ENCODE measurements around the gene CLCN1.

Gene CLCN1

DNA sequence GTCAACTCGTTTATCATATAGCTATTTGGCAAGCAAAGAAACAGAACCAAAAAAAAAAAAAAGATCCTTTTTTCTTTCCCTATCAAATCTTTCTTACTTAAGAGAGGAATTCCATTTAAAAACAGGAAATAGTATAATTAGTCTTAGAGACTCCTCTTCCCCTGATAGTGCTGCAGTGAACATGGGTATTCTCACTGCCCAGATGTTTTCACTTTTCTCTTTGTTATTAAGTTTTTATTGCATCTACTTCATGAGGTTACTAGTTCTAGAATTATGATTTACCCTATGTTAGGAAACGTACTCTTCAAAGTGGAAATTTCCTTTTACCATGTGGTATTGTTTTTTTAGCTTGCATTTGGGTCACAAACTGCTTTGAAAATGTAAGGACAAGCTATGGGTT lies 19.2 kb upstream of the CLCN1 start:
- no peak for DNase-seq

DNA sequence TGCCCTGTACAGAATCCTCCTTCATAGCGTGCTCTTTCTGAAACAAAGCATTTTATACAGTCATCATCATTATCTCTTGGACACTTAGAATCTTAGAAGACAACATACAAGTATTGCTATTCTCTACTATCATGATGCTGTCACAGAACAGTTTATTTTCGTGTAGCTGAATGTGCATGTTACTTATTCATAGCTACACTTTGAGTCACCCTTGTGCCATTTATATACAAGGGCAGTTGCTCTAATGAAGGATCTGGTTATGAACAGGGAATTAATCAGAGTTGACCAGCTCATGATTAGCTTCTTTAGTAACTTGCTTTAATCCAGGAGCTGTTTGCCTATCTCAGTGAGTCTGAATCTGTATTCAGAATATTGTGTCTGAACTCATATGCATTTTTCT lies 16.6 kb upstream of the CLCN1 start:
- DNase-seq: no peak

DNA sequence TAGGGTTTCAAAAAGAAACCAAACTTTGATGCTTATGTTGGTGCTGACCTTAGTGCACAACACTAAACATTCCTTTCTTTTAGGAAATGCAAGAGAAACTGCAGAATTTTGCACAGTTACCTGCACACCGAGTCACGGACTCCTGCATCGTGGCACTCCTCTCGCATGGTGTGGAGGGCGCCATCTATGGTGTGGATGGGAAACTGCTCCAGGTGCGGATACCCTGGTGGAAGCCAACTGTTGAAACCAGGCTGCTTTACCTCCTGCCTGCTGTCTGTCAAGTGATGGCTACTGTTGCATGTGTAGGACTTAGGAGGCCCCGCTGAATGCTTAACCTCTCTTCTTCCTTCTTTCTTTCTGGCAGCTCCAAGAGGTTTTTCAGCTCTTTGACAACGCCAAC lies 16.1 kb upstream of the CLCN1 start:
- DNase-seq: no peak

DNA sequence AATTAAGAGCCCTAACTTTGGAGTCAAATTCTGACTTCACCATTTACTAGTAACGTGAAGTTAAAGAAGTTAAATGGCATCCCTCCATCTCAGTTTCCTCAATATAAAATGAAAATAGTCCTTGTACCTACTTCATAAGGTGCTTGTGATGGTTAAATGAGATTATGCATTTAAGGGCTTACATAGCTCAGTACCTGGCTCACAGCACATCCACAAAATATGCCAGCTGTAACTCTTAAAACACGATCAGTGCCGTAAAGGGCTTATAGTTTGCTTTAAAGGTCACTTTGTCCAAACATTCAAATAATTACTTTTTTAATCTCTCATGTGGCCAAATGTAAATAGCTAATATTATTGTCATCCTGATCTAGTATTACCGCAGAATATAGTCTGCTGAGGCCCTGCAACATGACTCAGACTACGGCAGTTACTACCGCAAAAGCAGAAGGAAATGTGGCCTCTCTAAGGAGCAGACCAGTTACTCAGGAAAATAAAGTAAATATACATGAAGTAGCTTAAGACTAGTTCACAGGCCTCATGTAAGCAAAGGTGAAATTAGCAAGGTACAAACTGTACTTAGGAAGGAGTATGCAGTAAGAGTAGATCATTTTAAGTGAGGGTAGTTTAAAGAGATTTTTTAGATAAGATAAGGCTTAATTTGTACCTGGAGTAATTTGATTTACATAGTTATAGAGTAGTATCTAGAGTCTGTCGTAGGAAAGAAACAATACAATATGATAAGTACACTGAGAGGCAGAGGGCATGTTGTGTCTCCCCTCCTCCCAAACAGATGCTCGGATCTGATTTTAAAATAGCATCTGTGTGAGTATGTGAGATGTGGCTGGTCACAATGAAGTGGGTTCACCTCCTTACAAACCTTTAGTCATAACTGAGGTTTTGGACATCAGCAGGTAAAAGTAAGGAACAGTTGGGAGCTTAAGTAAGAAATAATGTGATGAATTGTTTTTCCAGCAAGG lies 14.7 kb upstream of the CLCN1 start:
- no peak for DNase-seq

DNA sequence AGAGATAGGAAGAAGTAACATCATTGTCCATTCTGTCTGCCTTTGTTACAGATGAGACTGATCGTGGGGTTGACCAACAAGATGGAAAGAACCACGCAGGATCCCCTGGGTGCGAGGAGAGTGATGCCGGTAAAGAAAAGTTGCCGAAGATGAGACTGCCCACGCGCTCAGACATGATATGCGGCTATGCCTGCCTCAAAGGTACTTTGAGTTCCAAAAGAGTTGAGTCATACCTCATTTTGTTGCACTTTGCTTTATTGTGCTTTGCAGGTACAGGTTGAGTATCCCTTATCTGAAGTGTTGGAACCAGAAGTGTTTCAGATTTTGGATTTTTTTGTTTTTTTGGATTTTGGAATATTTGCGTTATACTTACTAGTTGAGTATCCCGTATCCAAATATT lies 12.2 kb upstream of the CLCN1 start:
- no peak for DNase-seq

DNA sequence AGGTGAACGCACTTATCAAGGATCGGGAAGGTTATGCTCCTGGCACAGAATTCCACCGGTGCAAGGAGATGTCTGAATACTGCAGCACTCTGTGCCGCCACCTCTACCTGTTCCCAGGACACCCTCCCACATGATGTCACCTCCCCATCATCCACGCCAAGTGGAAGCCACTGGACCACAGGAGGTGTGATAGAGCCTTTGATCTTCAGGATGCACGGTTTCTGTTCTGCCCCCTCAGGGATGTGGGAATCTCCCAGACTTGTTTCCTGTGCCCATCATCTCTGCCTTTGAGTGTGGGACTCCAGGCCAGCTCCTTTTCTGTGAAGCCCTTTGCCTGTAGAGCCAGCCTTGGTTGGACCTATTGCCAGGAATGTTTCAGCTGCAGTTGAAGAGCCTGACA lies 11.0 kb upstream of the CLCN1 start:
- DNase-seq: no peak

DNA sequence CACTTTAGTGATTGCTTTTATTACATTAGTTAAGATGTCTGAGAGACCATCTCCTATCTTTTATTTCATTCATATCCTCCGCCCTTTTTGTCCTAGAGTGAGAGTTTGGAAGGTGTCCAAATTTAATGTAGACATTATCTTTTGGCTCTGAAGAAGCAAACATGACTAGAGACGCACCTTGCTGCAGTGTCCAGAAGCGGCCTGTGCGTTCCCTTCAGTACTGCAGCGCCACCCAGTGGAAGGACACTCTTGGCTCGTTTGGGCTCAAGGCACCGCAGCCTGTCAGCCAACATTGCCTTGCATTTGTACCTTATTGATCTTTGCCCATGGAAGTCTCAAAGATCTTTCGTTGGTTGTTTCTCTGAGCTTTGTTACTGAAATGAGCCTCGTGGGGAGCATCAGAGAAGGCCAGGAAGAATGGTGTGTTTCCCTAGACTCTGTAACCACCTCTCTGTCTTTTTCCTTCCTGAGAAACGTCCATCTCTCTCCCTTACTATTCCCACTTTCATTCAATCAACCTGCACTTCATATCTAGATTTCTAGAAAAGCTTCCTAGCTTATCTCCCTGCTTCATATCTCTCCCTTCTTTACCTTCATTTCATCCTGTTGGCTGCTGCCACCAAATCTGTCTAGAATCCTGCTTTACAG lies 10.4 kb upstream of the CLCN1 start:
- DNase-seq: no peak

DNA sequence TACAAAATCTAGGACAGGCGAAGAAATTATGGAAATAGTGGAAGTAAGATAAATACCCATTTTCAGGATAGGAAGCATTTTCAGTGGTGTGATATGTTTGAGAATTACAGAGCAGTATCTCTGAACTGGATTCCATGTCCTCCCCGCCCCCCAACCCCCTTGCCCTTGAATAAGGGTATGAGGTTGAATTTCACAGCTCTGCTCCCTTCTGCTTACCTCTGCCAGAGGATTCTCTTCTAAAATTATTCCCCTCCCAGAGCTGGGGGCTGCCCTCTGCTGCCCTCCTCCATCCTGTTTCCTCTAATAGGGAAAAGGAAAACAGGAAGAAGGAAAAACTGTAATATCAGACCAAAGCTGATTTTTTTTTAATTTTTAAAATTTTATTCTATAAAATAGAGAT lies 7.3 kb upstream of the CLCN1 start:
- no peak for DNase-seq

DNA sequence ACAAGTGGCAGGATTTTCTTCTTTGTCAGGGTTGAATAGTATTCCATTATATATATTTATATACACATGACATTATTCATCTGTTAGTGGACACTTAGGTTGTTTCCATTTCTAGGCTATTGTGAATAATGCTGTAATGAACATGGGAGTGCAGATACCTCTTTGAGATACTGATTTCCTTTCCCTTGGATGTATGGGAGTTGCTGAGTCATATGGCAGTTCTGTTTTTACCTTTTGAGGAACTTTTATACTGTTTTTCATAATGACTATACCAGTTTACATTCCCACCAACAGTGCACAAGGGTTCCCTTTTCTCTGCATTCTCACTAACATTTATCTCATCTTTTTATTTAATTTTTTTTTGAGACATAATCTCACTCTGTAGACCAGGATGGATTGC lies 1.8 kb upstream of the CLCN1 start:
- no peak for DNase-seq

DNA sequence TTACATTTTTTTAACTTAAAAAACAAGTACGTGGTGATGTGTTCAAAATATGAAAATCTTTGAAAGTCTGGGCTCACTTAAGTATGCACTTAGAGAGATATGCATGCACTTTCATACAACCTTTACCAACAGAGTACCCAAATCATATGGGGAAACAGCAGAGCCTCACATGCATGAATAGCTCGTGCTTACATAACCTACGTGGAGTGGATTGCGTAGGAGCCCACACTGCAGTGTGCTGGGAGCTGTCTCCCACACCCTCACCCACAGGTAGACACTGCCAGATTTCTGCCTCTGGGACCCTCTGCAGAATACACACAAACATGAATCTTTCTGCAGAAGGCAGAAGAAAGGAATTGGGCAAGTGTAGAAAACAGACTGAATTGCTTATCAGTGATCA lies 581 bp downstream of the CLCN1 start:
- DNase-seq: no peak

DNA sequence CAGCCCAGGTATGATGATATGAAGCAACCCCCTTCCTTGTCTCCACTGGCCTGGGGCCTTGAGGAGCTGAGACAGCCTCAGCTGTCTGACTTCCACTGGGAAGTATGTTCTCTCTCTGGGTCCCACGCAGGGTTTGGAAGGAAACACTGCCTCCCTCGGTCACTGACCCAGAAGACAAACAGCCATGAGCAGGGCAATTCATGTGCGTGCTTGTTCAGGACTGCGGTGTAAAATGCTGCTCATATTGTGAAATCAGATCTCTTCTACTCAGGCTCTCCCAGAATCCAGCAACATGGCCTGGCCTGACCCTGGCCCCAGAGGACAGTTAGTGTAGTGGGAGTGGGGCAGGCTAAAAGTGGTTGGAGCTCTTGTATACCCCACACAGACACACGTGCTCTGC lies 2.8 kb downstream of the CLCN1 start:
- DNase-seq: no peak

DNA sequence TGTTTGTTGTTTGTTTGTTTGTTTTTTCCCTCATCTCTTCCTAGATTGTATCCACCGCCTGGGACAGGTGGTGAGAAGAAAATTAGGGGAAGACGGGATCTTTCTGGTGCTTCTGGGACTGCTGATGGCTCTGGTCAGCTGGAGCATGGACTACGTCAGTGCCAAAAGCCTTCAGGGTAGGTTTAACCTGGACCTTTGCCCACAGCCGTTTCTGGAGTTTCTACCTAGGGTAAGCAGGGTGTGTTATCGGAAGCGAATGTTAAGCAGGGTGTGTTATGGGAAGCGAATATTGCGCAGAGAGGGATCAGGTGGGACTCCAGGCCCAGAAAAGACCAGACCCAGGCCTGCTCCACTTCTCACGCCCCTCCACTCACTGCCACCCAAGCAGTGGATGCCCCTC lies 4.7 kb downstream of the CLCN1 start:
- DNase-seq: no peak

DNA sequence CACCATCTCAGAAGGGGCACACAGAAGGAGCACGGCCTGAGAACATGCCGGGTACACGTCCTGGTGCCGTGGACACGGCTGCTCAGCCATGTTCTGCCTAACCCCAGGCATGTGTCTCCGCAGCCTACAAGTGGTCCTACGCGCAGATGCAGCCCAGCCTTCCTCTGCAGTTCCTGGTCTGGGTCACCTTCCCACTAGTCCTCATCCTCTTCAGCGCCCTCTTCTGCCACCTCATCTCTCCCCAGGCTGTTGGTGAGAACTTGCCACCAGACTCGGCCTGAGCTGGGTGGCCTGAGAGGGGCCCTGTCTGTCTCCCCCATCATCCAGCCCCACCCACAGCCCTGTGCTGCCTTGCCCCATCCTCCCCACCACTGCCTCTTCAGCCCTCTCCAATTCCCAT lies 5.3 kb downstream of the CLCN1 start:
- no peak for DNase-seq

DNA sequence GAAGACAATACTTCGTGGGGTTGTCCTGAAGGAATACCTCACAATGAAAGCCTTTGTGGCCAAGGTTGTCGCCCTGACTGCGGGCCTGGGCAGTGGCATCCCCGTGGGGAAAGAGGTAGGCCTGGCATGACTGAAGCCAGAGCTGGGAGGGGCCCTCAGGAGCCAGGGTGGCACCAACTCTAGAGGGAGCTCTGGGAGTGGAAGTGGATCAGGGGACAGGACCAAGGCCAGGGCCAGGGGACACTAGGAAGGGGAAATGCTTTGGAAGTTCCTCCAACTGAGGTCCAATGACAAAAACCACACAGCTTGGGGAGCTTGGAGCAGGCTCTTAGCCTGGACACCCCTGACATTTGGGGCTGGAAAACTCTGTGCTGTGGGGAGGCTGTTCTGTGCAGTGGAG lies 5.8 kb downstream of the CLCN1 start:
- no peak for DNase-seq

DNA sequence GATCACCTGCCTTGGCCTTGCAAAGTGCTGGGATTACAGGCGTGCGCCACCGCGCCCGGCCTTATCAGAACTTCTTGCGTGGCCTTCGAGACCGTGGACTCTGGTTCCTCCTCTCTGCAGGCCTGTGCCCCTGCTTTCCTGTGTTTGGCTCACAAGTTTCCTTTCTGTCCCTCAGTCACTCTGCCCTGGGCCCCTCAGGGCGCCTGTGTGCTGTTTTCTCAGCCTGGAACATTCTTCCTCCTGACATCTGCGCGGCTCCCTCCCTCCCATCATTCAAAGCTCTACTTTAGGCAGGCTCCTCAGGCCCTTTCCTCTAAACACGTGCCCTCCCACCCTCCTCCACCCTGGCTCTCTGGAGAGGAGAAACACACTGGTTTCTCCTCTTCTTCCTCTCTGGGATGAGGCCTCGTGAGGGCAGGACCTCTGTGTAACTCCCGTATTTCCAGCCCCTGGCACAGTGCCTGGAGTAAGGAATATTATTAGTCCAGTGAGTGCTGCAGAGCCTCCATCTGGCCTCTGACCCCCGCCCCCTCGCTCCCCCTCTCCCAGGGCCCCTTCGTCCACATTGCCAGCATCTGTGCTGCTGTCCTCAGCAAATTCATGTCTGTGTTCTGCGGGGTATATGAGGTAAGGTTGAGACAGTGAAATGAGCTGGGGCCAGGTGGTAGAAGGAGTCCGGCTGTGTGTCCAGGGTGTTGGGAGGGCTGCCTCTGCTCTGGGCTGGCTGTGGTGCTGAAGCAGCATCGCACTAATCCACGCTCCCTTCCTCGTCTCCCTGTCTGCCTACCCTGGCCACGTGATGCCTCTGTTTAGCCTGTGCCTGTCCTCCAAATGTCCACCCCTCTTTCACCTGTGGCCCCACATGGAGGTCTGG lies 7.1 kb downstream of the CLCN1 start:
- peak; percentile 43 for DNase-seq

DNA sequence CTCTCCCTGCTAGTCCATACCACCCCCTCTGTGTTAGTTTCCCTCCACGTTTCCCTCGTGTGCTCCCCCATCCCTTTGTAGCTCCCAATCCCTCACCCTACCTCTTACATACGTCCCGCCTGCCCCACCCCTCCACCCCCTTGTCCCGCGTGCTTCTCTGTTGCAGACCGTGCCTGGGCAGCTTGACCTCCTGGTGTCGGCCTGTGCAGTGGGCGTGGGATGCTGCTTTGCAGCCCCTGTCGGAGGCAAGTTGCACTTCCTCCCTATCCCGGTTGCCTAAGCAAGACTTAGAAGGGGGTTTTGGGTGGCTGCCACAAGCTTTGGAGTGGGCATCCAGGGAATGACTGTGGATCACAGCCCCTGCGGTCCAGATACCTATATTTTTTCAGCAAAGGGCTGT lies 7.7 kb downstream of the CLCN1 start:
- DNase-seq: no peak

DNA sequence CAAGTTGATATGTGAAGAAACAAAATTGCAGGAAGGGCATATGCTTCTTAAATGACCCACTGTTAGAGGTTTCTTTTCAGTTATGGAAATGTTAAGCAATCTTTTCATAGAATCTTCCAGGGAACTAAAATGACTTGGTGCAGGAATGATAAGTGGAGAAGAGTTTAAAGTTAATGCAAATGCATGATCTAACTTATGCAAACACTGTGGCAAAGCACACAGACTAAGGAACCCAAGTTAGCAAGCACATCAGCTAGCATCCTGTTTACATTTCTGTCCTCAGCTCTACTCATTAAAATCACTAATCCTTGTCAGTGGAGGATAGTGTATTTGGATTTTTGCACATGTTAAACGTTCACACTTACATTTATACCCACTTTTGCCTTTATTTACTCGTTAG lies 9.3 kb downstream of the CLCN1 start:
- no peak for DNase-seq

DNA sequence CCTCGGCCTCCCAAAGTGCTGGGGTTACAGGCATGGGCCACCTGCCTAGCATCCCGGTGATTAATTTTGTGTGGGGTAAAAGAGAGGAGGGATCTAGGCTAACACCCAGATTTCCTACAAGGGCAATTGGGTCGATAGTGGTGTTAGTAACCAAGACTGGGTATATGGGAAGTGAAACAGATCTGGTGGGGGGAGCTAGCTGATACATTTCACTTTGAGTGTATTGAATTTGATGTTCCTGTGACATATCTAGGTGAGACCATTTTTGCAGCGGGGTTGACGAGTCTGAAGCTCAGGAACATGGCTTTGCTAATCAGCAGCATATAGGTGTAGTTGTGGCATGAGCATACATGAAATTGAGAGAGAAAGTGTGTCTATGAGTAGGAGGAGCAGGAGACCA lies 12.0 kb downstream of the CLCN1 start:
- no peak for DNase-seq

DNA sequence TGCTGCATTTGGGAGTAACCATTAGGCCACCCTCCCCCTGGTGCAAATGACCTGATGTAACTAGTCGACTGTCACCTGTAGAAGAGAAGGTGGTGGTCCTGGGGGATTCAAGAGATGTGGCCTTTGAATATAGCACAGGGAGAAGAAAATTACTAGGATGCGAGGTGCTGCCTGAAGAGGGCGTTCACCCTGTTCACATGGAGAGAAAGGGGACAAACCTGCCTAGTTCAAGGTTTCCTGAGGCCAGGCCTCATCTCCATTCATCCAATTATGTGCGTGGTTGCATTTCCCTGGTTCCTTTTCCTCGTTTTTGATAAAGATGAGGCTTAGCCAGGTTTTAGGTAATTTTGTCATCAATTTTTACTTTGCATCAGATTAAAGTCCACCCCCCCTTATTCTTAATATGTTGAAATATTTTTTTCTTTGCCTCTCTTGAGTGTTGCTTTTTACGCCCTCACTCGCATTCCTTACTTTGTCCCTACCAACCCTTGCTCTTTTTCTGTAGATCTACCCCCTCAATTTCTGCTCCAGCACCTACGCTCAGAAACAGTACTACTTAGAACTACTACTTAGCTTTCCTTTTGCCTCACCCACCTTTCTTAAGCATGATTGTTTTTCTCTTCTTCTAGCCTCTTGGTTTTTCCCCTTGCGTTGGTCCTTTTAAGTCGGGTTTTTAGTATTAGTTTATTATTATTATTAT lies 13.7 kb downstream of the CLCN1 start:
- no peak for DNase-seq

DNA sequence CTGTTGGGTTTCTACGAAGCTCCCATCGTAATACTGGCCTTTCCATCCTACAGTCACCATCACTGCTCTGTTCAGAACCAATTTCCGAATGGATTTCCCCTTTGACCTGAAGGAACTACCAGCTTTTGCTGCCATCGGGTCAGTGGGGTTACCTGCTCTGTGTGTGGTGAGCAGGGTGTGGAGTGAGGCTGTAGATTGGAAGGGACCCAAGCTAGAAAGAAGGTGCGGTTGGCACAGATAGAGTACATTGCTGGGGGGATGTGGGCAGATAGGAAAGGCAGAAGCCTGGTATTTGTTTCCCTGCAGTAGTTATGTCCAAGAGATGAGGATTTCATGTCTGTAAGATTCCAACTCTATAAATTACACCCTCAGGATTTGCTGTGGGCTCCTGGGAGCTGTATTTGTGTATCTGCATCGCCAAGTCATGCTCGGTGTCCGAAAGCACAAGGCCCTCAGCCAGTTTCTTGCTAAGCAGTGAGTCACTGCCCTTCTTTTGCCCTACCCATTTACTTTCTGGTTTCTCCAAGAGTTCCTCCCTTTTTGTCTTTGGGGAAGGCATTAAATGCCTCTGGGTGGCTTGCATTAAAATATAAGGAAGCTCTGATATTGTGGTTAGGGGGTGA lies 15.4 kb downstream of the CLCN1 start:
- DNase-seq: no peak

DNA sequence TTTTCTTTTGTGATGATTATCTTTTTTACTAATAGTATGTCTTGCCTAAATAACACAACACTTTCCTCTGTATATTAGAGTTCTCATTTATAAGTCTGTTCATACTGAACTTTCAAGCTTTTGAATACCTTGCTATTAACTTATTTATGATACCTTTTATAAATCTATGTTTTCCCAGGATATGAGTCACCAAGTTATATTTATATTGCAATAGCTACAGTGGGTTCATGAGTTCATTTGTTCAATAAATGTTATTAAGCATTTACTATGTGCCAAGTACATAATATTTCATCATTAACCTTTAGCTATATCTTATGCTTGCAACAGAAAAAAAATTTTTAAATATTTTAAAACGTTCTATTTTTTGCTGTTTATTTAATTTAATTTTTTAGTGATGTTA lies 18.3 kb downstream of the CLCN1 start:
- no peak for DNase-seq

DNA sequence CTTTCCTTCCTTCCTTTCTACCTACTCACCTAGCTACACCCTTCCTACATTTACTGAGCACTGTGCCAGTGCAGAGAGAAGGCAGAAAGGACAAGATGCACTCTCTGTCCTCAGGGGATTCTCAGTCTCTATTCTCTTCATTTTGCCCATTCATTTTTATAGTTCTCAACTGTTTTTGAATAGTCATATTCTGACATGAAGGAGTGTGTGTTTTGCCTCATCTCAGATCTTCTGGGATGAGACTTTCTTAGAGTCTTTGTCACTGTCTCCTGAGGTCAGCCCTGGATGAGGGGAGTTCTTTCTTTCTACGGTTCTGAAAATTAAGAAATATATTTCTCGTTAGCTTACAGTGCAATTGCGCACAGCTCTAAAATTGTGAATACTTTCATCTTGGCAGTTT lies 21.3 kb downstream of the CLCN1 start:
- DNase-seq: no peak

Data from left hindlimb (tissue), 1 donor.